K562 (cell line): ENCODE results near the gene UBXN6. TPM values are rescaled to one million over a fixed set of nuclear protein-coding genes. Genes with fewer than 3 reads are reported as not detected.
A peak's percentile ranks its signal among the peaks of the same experiment; 100 is the strongest.

Experiments used
- BMI1 ChIP-seq: fragments of 150-350 bp; IDR thresholded peaks from 2 replicates; pipeline ENCODE4 v1.6.1; 2014; ENCODE audit warnings: low read length
- BRD4 ChIP-seq: fragments of 200-600 bp; sonication (generic); IDR thresholded peaks from 2 replicates; pipeline ENCODE4 v1.6.1; 2017; ENCODE audit warnings: inconsistent platforms
- CBX2 ChIP-seq: fragments of 200-600 bp; sonication (generic); IDR thresholded peaks from one replicate; pipeline ENCODE4 v1.6.1; 2012; ENCODE audit warnings: mild to moderate bottlenecking, low read length, inconsistent platforms; ENCODE audit not compliant: insufficient read depth, poor library complexity, severe bottlenecking
- CCAR2 ChIP-seq: fragments of 200-400 bp; formaldehyde crosslinking; IDR thresholded peaks from 2 replicates; pipeline ENCODE4 v1.6.1; 2017; ENCODE audit warnings: mild to moderate bottlenecking, low read depth, low read length
- CREB1 ChIP-seq, 2 experiments: sonication (generic) in 1 of 2; formaldehyde crosslinking in 1 of 2; IDR thresholded peaks; 2 replicates each; pipeline versions ENCODE4 v1.6.1 to v1.8.0; 2012 to 2022; ENCODE audit warnings: inconsistent platforms in 1 of 2, mild to moderate bottlenecking in 1 of 2, missing genetic modification reagents in 1 of 2, moderate library complexity in 1 of 2
- E2F8 ChIP-seq: fragments of 450-650 bp; IDR thresholded peaks from 2 replicates; pipeline ENCODE4 v1.7.1; 2018; ENCODE audit warnings: mild to moderate bottlenecking, low read depth; ENCODE audit not compliant: partially characterized antibody
- FOXA1 ChIP-seq: fragments of 450-650 bp; IDR thresholded peaks from 2 replicates; pipeline ENCODE4 v1.6.1; 2016; ENCODE audit warnings: mild to moderate bottlenecking, borderline replicate concordance
- GABPB2 ChIP-seq: fragments of 250-450 bp; sonication (Bioruptor Pico); conservative IDR thresholded peaks from 2 replicates; pipeline ENCODE4 v1.5.1; 2021; ENCODE audit warnings: mild to moderate bottlenecking
- GTF2F1 ChIP-seq: IDR thresholded peaks from 2 replicates; pipeline ENCODE4 v1.6.1; 2011; ENCODE audit warnings: low read depth, low read length, improper control_type of control experiment
- HDAC2 ChIP-seq: fragments of 450-650 bp; IDR thresholded peaks from 2 replicates; pipeline ENCODE4 v1.6.1; 2016; ENCODE audit warnings: mild to moderate bottlenecking
- KAT2B ChIP-seq: IDR thresholded peaks from one replicate; pipeline ENCODE4 v1.6.1; 2012; ENCODE audit warnings: low read depth, mild to moderate bottlenecking, control low read depth, inconsistent platforms, low read length, moderate library complexity
- KLF13 ChIP-seq: fragments of 450-650 bp; IDR thresholded peaks from 2 replicates; pipeline ENCODE4 v1.6.1; 2016; ENCODE audit warnings: missing genetic modification characterization, low read depth, mild to moderate bottlenecking, missing compliant biosample characterization, moderate library complexity, borderline replicate concordance
- MTA2 ChIP-seq: fragments of 450-650 bp; IDR thresholded peaks from 2 replicates; pipeline ENCODE4 v1.6.1; 2016; ENCODE audit warnings: low read depth
- NBN ChIP-seq: fragments of 450-650 bp; IDR thresholded peaks from 2 replicates; pipeline ENCODE4 v1.6.1; 2016; ENCODE audit warnings: low read depth, mild to moderate bottlenecking
- NR4A1 ChIP-seq, 2 experiments: fragments of 250-450 bp in 1 of 2; fragments of 450-650 bp in 1 of 2; sonication (Bioruptor Pico) in 1 of 2; IDR thresholded peaks; 2 replicates each; pipeline versions ENCODE4 v1.4.0 to v1.6.1; 2016 to 2020; ENCODE audit warnings: mild to moderate bottlenecking in 2 of 2, missing compliant biosample characterization in 1 of 2, missing genetic modification characterization in 1 of 2, moderate library complexity in 1 of 2
- PHF21A ChIP-seq: fragments of 450-650 bp; IDR thresholded peaks from 2 replicates; pipeline ENCODE4 v1.6.1; 2017; ENCODE audit warnings: low read depth, borderline replicate concordance
- POLR2G ChIP-seq: fragments of 200-400 bp; formaldehyde crosslinking; IDR thresholded peaks from 2 replicates; pipeline ENCODE4 v1.6.1; 2017; ENCODE audit warnings: low read depth, mild to moderate bottlenecking, antibody characterized with exemption, low read length, moderate library complexity
- PTRF ChIP-seq: fragments of 450-650 bp; IDR thresholded peaks from 2 replicates; pipeline ENCODE4 v1.6.1; 2016; ENCODE audit warnings: mild to moderate bottlenecking, missing genetic modification characterization, missing compliant biosample characterization
- SNAPC5 ChIP-seq: fragments of 250-450 bp; sonication (Bioruptor Pico); IDR thresholded peaks from 2 replicates; pipeline ENCODE4 v1.8.0; 2021; ENCODE audit warnings: moderate library complexity, mild to moderate bottlenecking, inconsistent platforms
- YBX1 ChIP-seq: fragments of 450-650 bp; IDR thresholded peaks from 2 replicates; pipeline ENCODE4 v1.7.1; 2016; ENCODE audit warnings: mild to moderate bottlenecking
- ZNF174 ChIP-seq: fragments of 250-450 bp; sonication (Bioruptor Pico); IDR thresholded peaks from 2 replicates; pipeline ENCODE4 v1.4.0; 2020; ENCODE audit warnings: mild to moderate bottlenecking
- ZNF324 ChIP-seq: fragments of 250-450 bp; sonication (Bioruptor Pico); IDR thresholded peaks from 2 replicates; pipeline ENCODE4 v1.4.0; 2020; ENCODE audit warnings: mild to moderate bottlenecking
- ZNF518B ChIP-seq: fragments of 250-450 bp; sonication (Bioruptor Pico); IDR thresholded peaks from 2 replicates; pipeline ENCODE4 v1.5.0; 2021; ENCODE audit warnings: mild to moderate bottlenecking, moderate library complexity
- polyA plus RNA-seq, 8 experiments: library from polyadenylated mRNA; depleted of rRNA in 4 of 8; stranded (reverse) in 5 of 8; unstranded in 3 of 8; fragments of >200 nt; fragmentation: Nextera tagmentation in 2 of 8; fragmentation: Illumina TruSeq in 1 of 8; extraction: Ambion mirVana in 2 of 8; extraction: Trizol in 1 of 8; gene quantifications; 2 replicates each; pipeline versions ENCODE4 v1.2.1 to v1.2.3, GENCODE V29; 2011 to 2014; ENCODE audit warnings: inconsistent platforms in 1 of 8, missing spikeins in 1 of 8
- total RNA-seq, 7 experiments: library from RNA; depleted of rRNA in 6 of 7; stranded (reverse); fragments of >200 nt in 6 of 7; fragmentation: Illumina TruSeq in 2 of 7; extraction: Trizol in 2 of 7; gene quantifications; 2 replicates each; pipeline versions ENCODE4 v1.2.1 to v1.2.3, GENCODE V29; 2011 to 2021; ENCODE audit warnings: low replicate concordance in 1 of 7

Gene UBXN6
- total and polyA plus RNA-seq, 9 of the 15 experiments (the other 6 are each of a cell fraction or from before 2014, with no cell fraction given): 0.48 to 90.2 (median 29.5) TPM

GRCh38 chr19:4454747-4455718, 2.6 kb downstream of the UBXN6 start (continued):
- no peak for TF ChIP-seq E2F8
- no peak for TF ChIP-seq BMI1
- no peak for TF ChIP-seq GTF2F1
- no peak for TF ChIP-seq CCAR2
- TF ChIP-seq ZNF518B: no peak
- no peak for TF ChIP-seq KLF13 (tag)
- no peak for TF ChIP-seq NBN
- no peak for TF ChIP-seq HDAC2
- TF ChIP-seq PTRF (tag): no peak
- no peak for TF ChIP-seq NR4A1 (CRISPR knock-in tag; IDR thresholded peaks at IDR 0.05)
- no peak for TF ChIP-seq NR4A1 (tag; IDR thresholded peaks at IDR 0.05)
- peak; percentile 38; the same call in 1 of the 2 replicates for TF ChIP-seq POLR2G
- no peak for TF ChIP-seq BRD4
- TF ChIP-seq ZNF324 (CRISPR knock-in tag): no peak
- no peak for TF ChIP-seq CBX2
- TF ChIP-seq PHF21A: no peak
- TF ChIP-seq KAT2B: no peak
- TF ChIP-seq YBX1: no peak
- TF ChIP-seq GABPB2: no peak
- no peak for TF ChIP-seq FOXA1
- peak; percentile 24; the same call in 1 of the 2 replicates for TF ChIP-seq MTA2
- no peak for TF ChIP-seq SNAPC5 (CRISPR knock-in tag)
- no peak for TF ChIP-seq CREB1 (IDR thresholded peaks at IDR 0.05)
- no peak for TF ChIP-seq CREB1 (CRISPR knock-in tag; IDR thresholded peaks at IDR 0.05)
- TF ChIP-seq ZNF174: no peak
